H1 (cell line): ENCODE data around the gene ZBTB34. TPM values are rescaled to one million over a fixed set of nuclear protein-coding genes. Genes with fewer than 3 reads are reported as not detected.

ENCODE experiments used
- CTCF ChIA-PET: fragments of 300-600 bp; sonication (Branson Sonifier 250); formaldehyde crosslinking; loops from one replicate; lab custom pipeline; 2021; ENCODE audit not compliant: partially characterized antibody; lab: Charles Lee
- POLR2A ChIA-PET: fragments of 300-600 bp; sonication (Branson Sonifier 250); formaldehyde crosslinking; loops from one replicate; lab custom pipeline; 2021; ENCODE audit warnings: inconsistent platforms; ENCODE audit not compliant: partially characterized antibody; lab: Charles Lee
- DNase-seq, 2 experiments: peaks; one replicate each; pipeline versions ENCODE4 v3.0.0 to v3.0.0-alpha.2; 2010 to 2022; ENCODE audit warnings: low spot score in 2 of 2, low read depth in 1 of 2, mixed read lengths in 1 of 2
- FAIRE-seq: peaks from 2 replicates; lab custom pipeline; 2011; peaks lifted over from hg19 to GRCh38; lab: Jason Lieb, UNC
- H2AFZ ChIP-seq: 2 replicates; pipeline ENCODE4 v1.8.1; 2012; ENCODE audit warnings: low read length, inconsistent platforms
- H2AK5ac ChIP-seq: 2 replicates; pipeline ENCODE4 v1.6.1; 2013; ENCODE audit warnings: low read depth, low read length
- H2BK120ac ChIP-seq: replicated peaks from 2 replicates; pipeline ENCODE3; 2013; ENCODE audit warnings: low read depth, low read length, inconsistent platforms
- H2BK12ac ChIP-seq: 2 replicates; pipeline ENCODE4 v1.6.1; 2013; ENCODE audit warnings: low read depth, low read length
- H2BK15ac ChIP-seq: 2 replicates; pipeline ENCODE4 v1.6.1; 2013; ENCODE audit warnings: low read length
- H2BK20ac ChIP-seq: 2 replicates; pipeline ENCODE4 v1.6.1; 2013; ENCODE audit warnings: low read length
- H2BK5ac ChIP-seq: 2 replicates; pipeline ENCODE4 v1.6.1; 2013; ENCODE audit warnings: low read depth, low read length
- H3K14ac ChIP-seq: 2 replicates; pipeline ENCODE4 v1.6.1; 2013; ENCODE audit warnings: inconsistent platforms; ENCODE audit not compliant: insufficient read length
- H3K18ac ChIP-seq: 2 replicates; pipeline ENCODE4 v1.6.1; 2013; ENCODE audit warnings: low read length; ENCODE audit errors: extremely low read depth
- H3K23ac ChIP-seq: 2 replicates; pipeline ENCODE4 v1.6.1; 2013; ENCODE audit warnings: inconsistent platforms; ENCODE audit not compliant: insufficient read length
- H3K23me2 ChIP-seq: 2 replicates; pipeline ENCODE4 v1.6.1; 2013; ENCODE audit warnings: low read depth, low read length
- H3K27ac ChIP-seq: 2 replicates; pipeline ENCODE4 v1.6.1; 2011; ENCODE audit warnings: low read depth, low read length, inconsistent platforms
- H3K27me3 ChIP-seq, 4 experiments: replicated peaks in 1 of 4; 1 replicate in 1 of 4; 2 replicates in 3 of 4; pipeline versions ENCODE4 v1.6.1 to v1.8.1; 2011 to 2013; ENCODE audit warnings: low read length in 3 of 4, mild to moderate bottlenecking in 3 of 4, inconsistent platforms in 2 of 4, mixed read lengths in 2 of 4, moderate library complexity in 1 of 4; ENCODE audit not compliant: control insufficient read depth in 3 of 4, insufficient read depth in 3 of 4; ENCODE audit errors: extremely low read depth in 1 of 4
- H3K36me3 ChIP-seq, 4 experiments: 2 replicates each; pipeline versions ENCODE4 v1.6.1 to v1.8.1; 2011 to 2013; ENCODE audit warnings: mild to moderate bottlenecking in 4 of 4, low read length in 3 of 4, moderate library complexity in 2 of 4, control low read depth in 1 of 4, inconsistent platforms in 1 of 4; ENCODE audit not compliant: insufficient read depth in 4 of 4, control insufficient read depth in 2 of 4
- H3K4ac ChIP-seq: replicated peaks from 2 replicates; pipeline ENCODE3; 2013; ENCODE audit warnings: low read length, low read depth, mixed read lengths, inconsistent platforms; ENCODE audit not compliant: insufficient read length
- H3K4me1 ChIP-seq, 4 experiments: replicated peaks in 1 of 4; 1 replicate in 1 of 4; 2 replicates in 3 of 4; pipeline versions ENCODE4 v1.6.1 to v1.8.1; 2011 to 2013; ENCODE audit warnings: low read length in 3 of 4, inconsistent platforms in 2 of 4, mixed read lengths in 1 of 4; ENCODE audit not compliant: insufficient read depth in 4 of 4, control insufficient read depth in 3 of 4
- H3K4me2 ChIP-seq, 2 experiments: 2 replicates each; pipeline versions ENCODE4 v1.6.1 to v1.8.1; 2011 to 2013; ENCODE audit warnings: low read depth in 2 of 2, low read length in 2 of 2, control low read depth in 1 of 2, inconsistent platforms in 1 of 2, mild to moderate bottlenecking in 1 of 2; ENCODE audit not compliant: insufficient read depth in 1 of 2
- H3K4me3 ChIP-seq, 4 experiments: fragments of 200-600, 300-600 bp in 1 of 4; sonication (generic), shearing (Covaris generic), sonication (Bioruptor Twin) in 1 of 4; 2 replicates each; pipeline versions ENCODE4 v1.5.1 to v1.8.1; 2011 to 2016; ENCODE audit warnings: low read length in 4 of 4, low read depth in 3 of 4, control low read depth in 2 of 4, inconsistent platforms in 2 of 4, mild to moderate bottlenecking in 2 of 4, mixed read lengths in 1 of 4, moderate library complexity in 1 of 4; ENCODE audit not compliant: insufficient read depth in 2 of 4; ENCODE audit errors: extremely low read depth in 1 of 4
- H3K56ac ChIP-seq: replicated peaks from 2 replicates; pipeline ENCODE3; 2013; ENCODE audit warnings: low read depth, mild to moderate bottlenecking, mixed read lengths, low read length, inconsistent platforms; ENCODE audit not compliant: insufficient read length
- H3K79me1 ChIP-seq: 2 replicates; pipeline ENCODE4 v1.6.1; 2013; ENCODE audit warnings: low read depth, low read length, control low read depth
- H3K79me2 ChIP-seq, 2 experiments: 2 replicates each; pipeline versions ENCODE4 v1.6.1 to v1.8.1; 2012 to 2013; ENCODE audit warnings: low read length in 2 of 2, mild to moderate bottlenecking in 2 of 2, inconsistent platforms in 1 of 2; ENCODE audit not compliant: insufficient read depth in 2 of 2, control insufficient read depth in 1 of 2
- H3K9ac ChIP-seq, 4 experiments: replicated peaks in 1 of 4; 1 replicate in 1 of 4; 2 replicates in 3 of 4; pipeline versions ENCODE4 v1.6.1 to v1.8.1; 2011 to 2013; ENCODE audit warnings: low read depth in 3 of 4, low read length in 3 of 4, control low read depth in 2 of 4, mild to moderate bottlenecking in 2 of 4, moderate library complexity in 2 of 4, inconsistent platforms in 1 of 4; ENCODE audit errors: extremely low read depth in 1 of 4
- H3K9me3 ChIP-seq, 2 experiments: 2 replicates each; pipeline versions ENCODE4 v1.6.1 to v1.8.1; 2012 to 2013; ENCODE audit warnings: mild to moderate bottlenecking in 2 of 2, moderate library complexity in 2 of 2, control low read depth in 1 of 2, inconsistent platforms in 1 of 2, low read depth in 1 of 2, low read length in 1 of 2, mixed read lengths in 1 of 2; ENCODE audit not compliant: insufficient read depth in 2 of 2
- H4K20me1 ChIP-seq, 2 experiments: replicated peaks in 1 of 2; 2 replicates each; pipeline versions ENCODE3 to v1.8.1; 2011 to 2013; ENCODE audit warnings: inconsistent platforms in 2 of 2, low read length in 2 of 2, mild to moderate bottlenecking in 1 of 2; ENCODE audit not compliant: insufficient read depth in 2 of 2, control insufficient read depth in 1 of 2
- H4K5ac ChIP-seq: 2 replicates; pipeline ENCODE4 v1.6.1; 2013; ENCODE audit warnings: low read length, low read depth, mixed read lengths, inconsistent platforms; ENCODE audit not compliant: insufficient read length
- H4K8ac ChIP-seq: 2 replicates; pipeline ENCODE4 v1.8.0; 2013; ENCODE audit warnings: mild to moderate bottlenecking, moderate library complexity, low read length, inconsistent platforms; ENCODE audit not compliant: insufficient read depth; ENCODE audit errors: extremely low read depth
- H4K91ac ChIP-seq: replicated peaks from 2 replicates; pipeline ENCODE3; 2013; ENCODE audit warnings: low read length, mixed read lengths, inconsistent platforms; ENCODE audit not compliant: insufficient read length
- CBX5 ChIP-seq: fragments of 300-800, 300-1000 bp; sonication (generic); IDR thresholded peaks from 2 replicates; pipeline ENCODE4 v1.7.1; 2016; ENCODE audit warnings: antibody characterized with exemption, low read length, low read depth
- CBX8 ChIP-seq: fragments of 300-800, 300-1000 bp; sonication (generic); IDR thresholded peaks from 2 replicates; pipeline ENCODE4 v1.7.1; 2016; ENCODE audit warnings: low read depth, low read length, borderline replicate concordance
- GTF2F1 ChIP-seq: IDR thresholded peaks from 2 replicates; pipeline ENCODE4 v1.6.1; 2012; ENCODE audit warnings: low read depth, low read length, improper control_type of control experiment, borderline replicate concordance
- KDM5A ChIP-seq: fragments of 200-600 bp; IDR thresholded peaks from 2 replicates; pipeline ENCODE4 v1.7.1; 2012; ENCODE audit warnings: mild to moderate bottlenecking, low read length, inconsistent platforms, mixed read lengths
- PHF8 ChIP-seq: fragments of 200-600 bp; sonication (generic); conservative IDR thresholded peaks from 2 replicates; pipeline ENCODE4 v1.7.1; 2012; ENCODE audit warnings: low read depth, mild to moderate bottlenecking, inconsistent platforms, low read length, moderate library complexity
- POLR2A ChIP-seq, 2 experiments: IDR thresholded peaks; 1 replicate in 1 of 2; 2 replicates in 1 of 2; pipeline ENCODE4 v1.6.1; 2011; ENCODE audit warnings: low read depth in 2 of 2, low read length in 2 of 2, mild to moderate bottlenecking in 2 of 2; ENCODE audit errors: control extremely low read depth in 1 of 2
- POU5F1 ChIP-seq: IDR thresholded peaks from 2 replicates; pipeline ENCODE4 v1.6.1; 2011; ENCODE audit warnings: low read depth, mild to moderate bottlenecking, low read length, moderate library complexity
- RAD21 ChIP-seq, 2 experiments: IDR thresholded peaks in 1 of 2; conservative IDR thresholded peaks in 1 of 2; 2 replicates each; pipeline ENCODE4 v1.6.1; 2011; ENCODE audit warnings: low read depth in 2 of 2, low read length in 2 of 2, improper control_type of control experiment in 1 of 2, inconsistent platforms in 1 of 2, mild to moderate bottlenecking in 1 of 2, moderate library complexity in 1 of 2
- RNF2 ChIP-seq: fragments of 200-900, 300-1000 bp; sonication (generic); IDR thresholded peaks from 2 replicates; pipeline ENCODE4 v1.7.1; 2016; ENCODE audit warnings: borderline replicate concordance, low read depth, mild to moderate bottlenecking, antibody characterized with exemption, low read length; ENCODE audit not compliant: poor library complexity, severe bottlenecking; ENCODE audit errors: missing control alignments
- TCF12 ChIP-seq: IDR thresholded peaks from 2 replicates; pipeline ENCODE4 v1.6.1; 2011; ENCODE audit warnings: low read depth, mild to moderate bottlenecking, low read length
- polyA plus RNA-seq, 7 experiments: library from polyadenylated mRNA; depleted of rRNA in 3 of 7; stranded (reverse) in 5 of 7; unstranded in 2 of 7; fragments of >200 nt in 5 of 7; fragments of 200-250 nt in 2 of 7; gene quantifications; 1 replicate in 5 of 7; 2 replicates in 1 of 7; 4 replicates in 1 of 7; pipeline versions ENCODE4 v1.2.1 to v1.2.3, GENCODE V29; 2011 to 2013; ENCODE audit warnings: missing spikeins in 2 of 7, mixed read lengths in 2 of 7
- total RNA-seq: library from RNA; stranded (reverse); fragmentation: NEBNext Ultra II Directional; extraction: Animal tissue kit (Norgen Biotek cat#: 25700); gene quantifications from 2 replicates; pipeline ENCODE4 v1.2.1, GENCODE V29; 2021
- TF ChIP-seq, protein P1 (sequence below), 3 experiments: IDR thresholded peaks; 1 replicate in 2 of 3; 2 replicates in 1 of 3; pipeline versions ENCODE4 v1.5.1 to v1.6.1; 2011; ENCODE audit warnings: low read length in 3 of 3, mild to moderate bottlenecking in 3 of 3, inconsistent platforms in 2 of 3, low read depth in 1 of 3, moderate library complexity in 1 of 3; ENCODE audit not compliant: insufficient read depth in 1 of 3; ENCODE audit errors: control extremely low read depth in 1 of 3

ZBTB34 gene
- total and polyA plus RNA-seq, 2 of the 8 experiments (the other 6 are each of a cell fraction or from before 2014, with no cell fraction given) = 8.2 to 15.9 TPM

DNA sequence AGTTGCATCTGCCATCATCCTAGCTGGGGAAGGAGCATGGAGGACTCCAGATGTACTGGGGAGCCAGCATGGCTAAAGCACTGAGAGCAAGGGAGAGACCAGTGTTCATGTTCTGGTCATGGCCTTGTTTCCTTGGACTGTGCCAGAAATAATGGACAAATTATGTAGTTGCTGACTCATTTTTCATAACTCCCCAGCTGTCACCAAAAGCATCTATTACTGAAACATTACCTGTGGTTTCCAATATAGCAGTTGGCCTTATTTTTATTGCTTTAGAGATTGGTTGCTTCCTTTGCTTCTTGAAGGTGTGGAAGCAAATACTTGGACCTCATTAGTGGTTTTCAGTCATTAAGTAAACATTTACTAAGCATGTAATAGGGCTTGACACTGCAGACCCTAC lies 65.4 kb downstream of the ZBTB34 start:
- no peak overlapping the region for H2BK12ac ChIP-seq
- H3K27ac ChIP-seq = no peak overlapping the region
- CTCF ChIA-PET = interaction anchor here (0.6 to 3.8 kb wide), 7 partner anchors 9 to 708 kb away, joined by 3 to 16 read pairs (median 8); no protein-coding TSS in a partner anchor
- POLR2A ChIA-PET = interaction anchor here (0.7 to 1.6 kb wide), 3 partner anchors 9 to 69 kb away, joined by 3 to 4 read pairs (median 3); no protein-coding TSS in a partner anchor
- no peak for DNase-seq
- H2BK5ac ChIP-seq = no peak overlapping the region
- H2BK15ac ChIP-seq = no peak overlapping the region
- no peak overlapping the region for H2BK120ac ChIP-seq
- H4K20me1 ChIP-seq = peaks cover 8 to 19% of the 10 kb centered on the region in 2 experiments
- TF ChIP-seq PHF8 = no peak
- no peak for TF ChIP-seq RAD21 (IDR thresholded peaks at IDR 0.05 in 1 of 2, conservative IDR thresholded peaks at IDR 0.05 in 1 of 2; ENCODE audit: low read depth in 2 of 2, low read length in 2 of 2)
- TF ChIP-seq, protein P1, sequence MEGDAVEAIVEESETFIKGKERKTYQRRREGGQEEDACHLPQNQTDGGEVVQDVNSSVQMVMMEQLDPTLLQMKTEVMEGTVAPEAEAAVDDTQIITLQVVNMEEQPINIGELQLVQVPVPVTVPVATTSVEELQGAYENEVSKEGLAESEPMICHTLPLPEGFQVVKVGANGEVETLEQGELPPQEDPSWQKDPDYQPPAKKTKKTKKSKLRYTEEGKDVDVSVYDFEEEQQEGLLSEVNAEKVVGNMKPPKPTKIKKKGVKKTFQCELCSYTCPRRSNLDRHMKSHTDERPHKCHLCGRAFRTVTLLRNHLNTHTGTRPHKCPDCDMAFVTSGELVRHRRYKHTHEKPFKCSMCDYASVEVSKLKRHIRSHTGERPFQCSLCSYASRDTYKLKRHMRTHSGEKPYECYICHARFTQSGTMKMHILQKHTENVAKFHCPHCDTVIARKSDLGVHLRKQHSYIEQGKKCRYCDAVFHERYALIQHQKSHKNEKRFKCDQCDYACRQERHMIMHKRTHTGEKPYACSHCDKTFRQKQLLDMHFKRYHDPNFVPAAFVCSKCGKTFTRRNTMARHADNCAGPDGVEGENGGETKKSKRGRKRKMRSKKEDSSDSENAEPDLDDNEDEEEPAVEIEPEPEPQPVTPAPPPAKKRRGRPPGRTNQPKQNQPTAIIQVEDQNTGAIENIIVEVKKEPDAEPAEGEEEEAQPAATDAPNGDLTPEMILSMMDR (IDR thresholded peaks at IDR 0.05; ENCODE audit: control extremely low read depth in 1 of 3, insufficient read depth in 1 of 3, low read depth in 1 of 3, low read length in 3 of 3) = no peak
- TF ChIP-seq CBX8 = no peak
- TF ChIP-seq CBX5 = no peak
- no peak for TF ChIP-seq POU5F1
- no peak for TF ChIP-seq GTF2F1
- no peak for TF ChIP-seq POLR2A (IDR thresholded peaks at IDR 0.05; ENCODE audit: control extremely low read depth in 1 of 2, low read depth in 2 of 2, low read length in 2 of 2)
- TF ChIP-seq RNF2 = no peak
- TF ChIP-seq KDM5A = no peak
- no peak for TF ChIP-seq TCF12
- no peak overlapping the region for H3K14ac ChIP-seq
- H4K8ac ChIP-seq = no peak overlapping the region
- FAIRE-seq = no peak
- H3K56ac ChIP-seq = no peak overlapping the region
- H2AK5ac ChIP-seq = no peak overlapping the region
- H2BK20ac ChIP-seq = no peak overlapping the region
- no peaks in the 10 kb centered on the region; a peak in 1 of 8 replicates for H3K36me3 ChIP-seq
- H3K9ac ChIP-seq = no peak overlapping the region
- no peaks in the 10 kb centered on the region for H3K23me2 ChIP-seq
- peaks cover 0 to 19% of the 10 kb centered on the region in 2 experiments; a peak in 1 of 4 replicates for H3K79me2 ChIP-seq
- no peak overlapping the region for H3K18ac ChIP-seq
- no peak overlapping the region for H3K23ac ChIP-seq
- H4K5ac ChIP-seq = no peak overlapping the region
- H3K4me3 ChIP-seq = no peak overlapping the region
- no peak overlapping the region for H2AFZ ChIP-seq
- no peaks in the 10 kb centered on the region for H3K4me1 ChIP-seq
- H3K9me3 ChIP-seq = no peaks in the 10 kb centered on the region
- no peak overlapping the region for H3K4me2 ChIP-seq
- peaks cover 4% of the 10 kb centered on the region for H3K79me1 ChIP-seq
- H4K91ac ChIP-seq = no peak overlapping the region
- H3K4ac ChIP-seq = no peak overlapping the region
- H3K27me3 ChIP-seq = peaks cover 0 to 6% (median 0%) of the 10 kb centered on the region in 4 experiments; a peak in 2 of 7 replicates
